ENCODE results near the gene PACS2. TPM values are rescaled to one million over a fixed set of nuclear protein-coding genes. Genes with fewer than 3 reads are reported as not detected.

The PACS2 gene
- total RNA-seq, 2 experiments from 2014 or later: 28.3 to 29.9 TPM

- Mint-ChIP-seq H3K4me1 (no peaks in the 10 kb centered on the region), H3K27ac (no peak overlapping the region), H3K27me3 (no peaks in the 10 kb centered on the region), H3K36me3 (ENCODE audit: low read depth) (peaks cover 4% of the 10 kb centered on the region), H3K9me3 (no peaks in the 10 kb centered on the region), H3K4me3 (no peak overlapping the region)
- ChIA-PET POLR2A (no interaction called here), CTCF (no interaction called here)
- no peak for DNase-seq
Measured at GRCh38 chr14:105445901-105446845, 131.6 kb downstream of the PACS2 start.

- Mint-ChIP-seq H3K27ac (no peak overlapping the region), H3K4me1 (no peaks in the 10 kb centered on the region), H3K27me3 (no peaks in the 10 kb centered on the region), H3K4me3 (no peak overlapping the region), H3K9me3 (no peaks in the 10 kb centered on the region), H3K36me3 (ENCODE audit: low read depth) (peaks cover under 1% of the 10 kb centered on the region)
- DNase-seq: no peak
- POLR2A ChIA-PET: no interaction called here
- CTCF ChIA-PET: no interaction called here
Measured at GRCh38 chr14:105446971-105447370, 132.4 kb downstream of the PACS2 start.

Other genes with a start within 250 kb of the PACS2 start
- gene GPR132, start 249.3 kb upstream of the PACS2 start, total RNA-seq: 10 to 100 TPM; 51.2 to 51.4 TPM
- 1 to 10 TPM; 2.6 to 3.0 TPM for gene JAG2, start 146.0 kb upstream of the PACS2 start, total RNA-seq
- 10 to 100 TPM; 23.8 to 24.9 TPM for gene NUDT14, start 133.4 kb upstream of the PACS2 start, total RNA-seq
- gene BTBD6, start 66.2 kb upstream of the PACS2 start, total RNA-seq: 10 to 100 TPM; 44.2 to 45.7 TPM
- gene BRF1, start 13.7 kb upstream of the PACS2 start, total RNA-seq: 10 to 100 TPM; 37.4 to 40.7 TPM
- 1 to 10 TPM; 2.6 to 4.4 TPM for gene TEX22, start 83.8 kb downstream of the PACS2 start, total RNA-seq
- 100 to 1,000 TPM in 1 of 2 experiments, 10 to 100 TPM in 1; 98.5 to 103 TPM for gene MTA1, start 105.1 kb downstream of the PACS2 start, total RNA-seq
- gene CRIP2, start 160.1 kb downstream of the PACS2 start, total RNA-seq: 1 to 10 TPM; 1.8 to 1.9 TPM
- 100 to 1,000 TPM; 875 to 883 TPM for gene CRIP1, start 172.1 kb downstream of the PACS2 start, total RNA-seq
- 10 to 100 TPM; 44.1 to 47.0 TPM for gene TEDC1, start 176.5 kb downstream of the PACS2 start, total RNA-seq
- gene TMEM121, start 211.8 kb downstream of the PACS2 start, total RNA-seq: 1 to 10 TPM; 9.6 TPM

Data from activated CD4-positive, alpha-beta memory T cell treated with anti-CD3 and anti-CD28 coated beads, Interleukin-2, amount 10 ng/mL, durations not matched to agents 7 days and 5 days (primary cell).